ENCODE measurements around the gene ANKRD2.
"Not testable (repeated sequence)": the region's sequence is repeated elsewhere in the genome, so short reads cannot be mapped to it uniquely, and the experiment has no call there.

Gene ANKRD2

DNA sequence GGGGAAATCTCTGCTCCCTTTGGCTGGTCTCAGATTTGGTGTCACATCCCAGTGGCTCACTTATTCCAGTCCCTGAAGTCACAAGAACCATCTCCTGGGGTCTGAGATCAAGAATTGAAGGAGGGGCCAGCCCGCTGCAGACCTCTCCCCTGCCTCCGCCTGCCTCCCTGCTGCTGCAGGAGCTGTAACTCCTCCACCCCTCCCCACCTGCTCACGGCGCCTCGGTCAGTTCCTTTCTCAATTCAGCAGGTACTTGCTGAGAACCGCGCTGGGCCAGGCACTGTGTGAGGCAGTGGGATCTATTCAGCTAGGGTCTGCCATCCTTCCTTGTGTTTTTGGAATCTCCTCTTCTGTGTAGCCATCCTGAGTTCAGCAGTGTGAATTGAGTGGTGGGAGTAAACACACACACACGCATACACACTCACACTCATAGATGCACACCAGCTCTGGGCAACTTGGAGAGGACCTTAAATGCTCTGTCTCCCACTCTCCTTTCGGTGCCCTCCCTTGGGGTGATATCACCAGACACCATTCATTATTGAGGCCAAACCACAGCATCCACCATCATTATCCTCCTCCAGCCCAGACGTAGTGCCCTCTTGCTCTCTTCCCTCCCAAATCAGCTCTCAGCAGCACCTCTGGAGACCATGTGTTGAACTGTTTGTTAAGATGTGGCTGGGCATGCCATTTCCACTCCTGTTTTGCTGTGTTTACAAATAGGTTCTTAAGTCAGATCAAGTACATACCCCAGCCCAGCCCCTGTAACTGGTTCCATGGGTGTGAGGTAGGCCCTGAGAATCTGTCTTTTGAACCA is 22.0 kb upstream of the ANKRD2 start:
- no peak for DNase-seq (ENCODE audit: low read depth in 2 of 2)
- TF ChIP-seq CTCF (IDR thresholded peaks at IDR 0.05; ENCODE audit: low read depth, low read length) = no peak
- H3K4me3 ChIP-seq (replicated peaks in 1 of 2; ENCODE audit: low read depth in 2 of 2, low read length in 2 of 2) = no peak overlapping the region

- DNase-seq (ENCODE audit: low read depth in 2 of 2) = no peak
- TF ChIP-seq CTCF (IDR thresholded peaks at IDR 0.05; ENCODE audit: low read depth, low read length) = no peak
- H3K4me3 ChIP-seq (replicated peaks in 1 of 2; ENCODE audit: low read depth in 2 of 2, low read length in 2 of 2) = no peak overlapping the region
Measured at GRCh38 chr10:97551271-97551670, 21.3 kb upstream of the ANKRD2 start.

GRCh38 chr10:97553575-97554031 is 19.0 kb upstream of the ANKRD2 start:
- TF ChIP-seq CTCF (IDR thresholded peaks at IDR 0.05; ENCODE audit: low read depth, low read length) = peak; percentile 97
- DNase-seq (ENCODE audit: low read depth in 2 of 2) = peak; percentile 79 to 86
- H3K4me3 ChIP-seq (replicated peaks in 1 of 2; ENCODE audit: low read depth in 2 of 2, low read length in 2 of 2) = no peak overlapping the region

DNA sequence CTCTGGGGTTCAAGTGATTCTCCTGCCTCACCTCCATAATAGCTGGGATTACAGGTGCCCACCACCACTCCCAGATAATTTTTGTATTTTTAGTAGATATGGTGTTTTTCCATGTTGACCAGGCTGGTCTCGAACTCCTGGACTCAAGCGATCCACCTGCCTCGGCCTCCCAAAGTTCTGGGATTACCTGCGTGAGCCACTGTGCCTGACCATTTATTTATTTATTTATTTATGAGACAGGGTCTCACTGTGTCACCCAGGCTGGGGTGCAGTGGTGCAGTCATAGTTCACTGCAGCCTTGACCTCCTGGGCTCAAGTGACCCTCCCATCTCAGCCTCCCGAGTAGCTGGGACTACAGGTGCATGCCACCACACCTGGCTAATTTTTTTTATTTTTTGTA is 18.2 kb upstream of the ANKRD2 start:
- H3K4me3 ChIP-seq (replicated peaks in 1 of 2; ENCODE audit: low read depth in 2 of 2, low read length in 2 of 2); DNase-seq (ENCODE audit: low read depth in 2 of 2): not testable (repeated sequence)

DNA sequence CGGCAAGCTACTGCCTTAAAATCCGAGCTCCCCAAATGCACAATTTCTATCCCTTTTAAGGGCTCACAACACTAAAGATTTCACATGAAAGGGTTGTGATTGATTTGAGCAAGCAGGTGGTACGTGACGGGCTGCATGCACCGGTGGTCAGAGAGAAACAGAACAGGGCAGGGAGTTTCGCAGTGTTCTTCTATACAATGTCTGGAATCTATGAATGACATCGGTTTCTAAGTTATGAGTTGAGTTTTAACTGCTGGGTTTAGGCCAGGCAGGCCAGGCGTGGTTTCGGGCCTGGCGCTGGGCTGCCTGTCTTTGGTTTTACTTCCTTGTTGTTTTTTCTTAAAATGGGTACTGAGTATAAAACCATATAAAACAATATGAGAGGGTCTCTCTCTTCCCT is 17.0 kb upstream of the ANKRD2 start:
- H3K4me3 ChIP-seq (replicated peaks in 1 of 2; ENCODE audit: low read depth in 2 of 2, low read length in 2 of 2); DNase-seq (ENCODE audit: low read depth in 2 of 2): not testable (repeated sequence)

- peak overlapping the region in 1 of 2 donors; percentile 24 for H3K4me3 ChIP-seq (replicated peaks in 1 of 2; ENCODE audit: low read depth in 2 of 2, low read length in 2 of 2)
- not testable (repeated sequence) for DNase-seq (ENCODE audit: low read depth in 2 of 2)
Measured at GRCh38 chr10:97560731-97561381, 11.7 kb upstream of the ANKRD2 start.

- not testable (repeated sequence) for H3K4me3 ChIP-seq (replicated peaks in 1 of 2; ENCODE audit: low read depth in 2 of 2, low read length in 2 of 2); DNase-seq (ENCODE audit: low read depth in 2 of 2)
Measured at GRCh38 chr10:97561386-97562077, 11.0 kb upstream of the ANKRD2 start.

DNA sequence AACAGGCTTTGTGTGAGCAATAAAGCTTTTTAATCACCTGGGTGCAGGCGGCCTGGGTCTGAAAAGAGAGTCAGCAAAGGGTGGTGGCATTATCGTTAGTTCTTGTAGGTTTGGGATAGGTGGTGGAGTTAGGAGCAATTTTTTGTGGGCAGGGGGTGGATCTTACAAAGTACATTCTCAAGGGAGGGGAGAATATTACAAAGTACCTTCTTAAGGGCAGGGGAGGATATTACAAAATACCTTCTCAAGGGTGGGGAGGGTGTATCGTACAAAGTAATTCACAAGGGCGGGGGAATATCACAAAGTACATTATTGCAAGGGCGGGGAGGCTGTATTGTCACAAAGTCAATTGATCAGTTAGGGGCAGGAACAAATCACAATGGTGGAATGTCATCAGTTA is 10.2 kb upstream of the ANKRD2 start:
- DNase-seq (ENCODE audit: low read depth in 2 of 2); H3K4me3 ChIP-seq (replicated peaks in 1 of 2; ENCODE audit: low read depth in 2 of 2, low read length in 2 of 2): not testable (repeated sequence)

GRCh38 chr10:97563337-97563736 is 9.2 kb upstream of the ANKRD2 start:
- no peak overlapping the region for H3K4me3 ChIP-seq (replicated peaks in 1 of 2; ENCODE audit: low read depth in 2 of 2, low read length in 2 of 2)
- no peak for DNase-seq (ENCODE audit: low read depth in 2 of 2)
- TF ChIP-seq CTCF (IDR thresholded peaks at IDR 0.05; ENCODE audit: low read depth, low read length) = no peak

All from cardiac fibroblast (primary cell).